ENCODE measurements around the gene TEX13C. TPM values are rescaled to one million over a fixed set of nuclear protein-coding genes. Genes with fewer than 3 reads are reported as not detected.

Gene TEX13C
- total and polyA plus RNA-seq, 10 of the 15 experiments (the other 5 are each of a cell fraction or from before 2014, with no cell fraction given) = not detected

GRCh38 chrX:125287282-125287681 lies 32.4 kb upstream of the TEX13C start (continued):
- TF ChIP-seq REST (IDR thresholded peaks at IDR 0.05; ENCODE audit: low read depth, low read length) = no peak

GRCh38 chrX:125288343-125288742 lies 31.3 kb upstream of the TEX13C start:
- no peak overlapping the region for H3K27ac ChIP-seq (ENCODE audit: control insufficient read depth, insufficient read depth)
- no peaks in the 10 kb centered on the region for H4K20me1 ChIP-seq (ENCODE audit: control insufficient read depth, insufficient read depth)
- FAIRE-seq (no peak), ATAC-seq (no peak), DNase-seq (ENCODE audit: low read depth, low spot score) (no peak)
- intact Hi-C loops (cut with micrococcal nuclease; ENCODE audit: unreplicated experiment) = no loop called here
- H2AFZ ChIP-seq (ENCODE audit: control insufficient read depth, low read depth, low read length) = no peak overlapping the region
- CTCF ChIA-PET = no interaction called here
- 40% methylated on average over 5 of the region's 5 CpGs for WGBS (ENCODE audit: insufficient coverage, insufficient replicate concordance, low lambda C conversion rate, missing lambda C conversion rate)
- POLR2A ChIA-PET = interaction anchor here (1.0 kb wide), 1 partner anchor 9 kb away, joined by 7 read pairs; no protein-coding TSS in a partner anchor
- H3K79me2 ChIP-seq (ENCODE audit: control insufficient read depth, insufficient read depth, low read length) = no peaks in the 10 kb centered on the region
- no peak overlapping the region for H3K9ac ChIP-seq (ENCODE audit: control insufficient read depth, insufficient read depth, low read length)
- RAD21 ChIA-PET (ENCODE audit: unreplicated experiment) = no interaction called here
- H3K4me1 ChIP-seq (ENCODE audit: control insufficient read depth, insufficient read depth, low read length) = no peaks in the 10 kb centered on the region
- no peak overlapping the region for H3K4me3 ChIP-seq
- in situ Hi-C loops (cut with MboI) = no loop called here
- no peaks in the 10 kb centered on the region for H3K27me3 ChIP-seq (replicated peaks in 1 of 2; ENCODE audit: control insufficient read depth in 2 of 2, insufficient read depth in 2 of 2, low read length in 1 of 2)
- SMC1A ChIA-PET (ENCODE audit: uncharacterized antibody, unreplicated experiment) = no interaction called here
- H3K9me3 ChIP-seq (replicated peaks; ENCODE audit: control insufficient read depth, insufficient read depth, low read length) = no peaks in the 10 kb centered on the region
- no peaks in the 10 kb centered on the region for H3K36me3 ChIP-seq (ENCODE audit: control insufficient read depth in 2 of 2, insufficient read depth in 2 of 2, low read length in 1 of 2)
- H3K4me2 ChIP-seq (ENCODE audit: control insufficient read depth, insufficient read depth) = no peak overlapping the region
- BruUV-seq (replicated peaks) = no TSS peak
- TF ChIP-seq ZBTB40 (IDR thresholded peaks at IDR 0.05; ENCODE audit: borderline replicate concordance) (no peak), NKRF (conservative IDR thresholded peaks at IDR 0.05) (no peak), KLF5 (IDR thresholded peaks at IDR 0.05; ENCODE audit: partially characterized antibody) (no peak), YBX1 (IDR thresholded peaks at IDR 0.05) (no peak), ZBTB33 (IDR thresholded peaks at IDR 0.05) (no peak), REST (IDR thresholded peaks at IDR 0.05; ENCODE audit: low read depth, low read length) (no peak)
